Measurements from ENCODE around the gene MSANTD7. TPM values are rescaled to one million over a fixed set of nuclear protein-coding genes. Genes with fewer than 3 reads are reported as not detected.

MSANTD7 gene
- total and polyA plus RNA-seq, 9 of the 15 experiments (the other 6 are each of a cell fraction or from before 2014, with no cell fraction given), result 5.2 to 27.3 (median 23.6) TPM

DNA sequence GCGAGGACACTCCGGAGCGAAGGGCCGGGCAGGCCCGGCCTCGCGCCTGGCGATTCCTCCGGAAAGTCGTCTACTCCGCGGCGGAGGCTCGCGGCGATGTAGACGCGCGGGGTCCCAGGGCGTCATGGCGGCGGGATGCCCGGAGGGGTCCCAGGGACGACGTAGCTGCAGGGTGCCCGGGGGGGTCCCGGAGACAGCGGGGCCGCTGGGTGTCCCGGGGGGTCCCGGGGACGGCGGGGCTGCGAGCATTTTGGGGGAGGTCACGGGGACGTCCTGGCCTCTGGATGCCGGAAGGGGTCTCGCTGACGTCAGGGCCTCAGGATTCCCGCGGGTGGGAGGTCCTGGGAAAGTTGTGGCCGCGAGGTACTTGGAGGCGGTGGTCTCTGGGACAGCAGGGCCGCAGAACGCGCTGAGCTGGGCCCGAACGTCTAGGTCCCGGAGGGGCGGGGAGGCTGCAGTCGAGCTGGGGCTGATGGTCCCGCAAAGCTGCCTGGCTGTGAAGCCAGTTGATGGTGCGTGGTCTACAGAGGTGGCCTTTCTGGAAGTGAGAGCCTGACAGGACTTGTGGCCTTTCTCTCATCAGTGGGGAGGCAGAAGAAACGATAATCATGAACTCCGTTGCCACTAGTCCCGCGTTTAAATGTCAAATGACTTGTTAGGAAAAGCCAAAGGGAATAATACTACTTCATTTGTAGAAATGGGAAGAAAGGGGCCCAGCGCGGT, 637 bp downstream of the MSANTD7 start (continued):
- TF ChIP-seq HMGXB4 (CRISPR knock-in tag; IDR thresholded peaks at IDR 0.05) (0 out of 2 replicates have a peak, but pooled peaks have one; percentile 24), CHD1 (IDR thresholded peaks at IDR 0.05; ENCODE audit: low read length) (peak; percentile 77), RBFOX2 (IDR thresholded peaks at IDR 0.05; ENCODE audit: low read depth, low read length) (peak; percentile 75), RBBP5 (IDR thresholded peaks at IDR 0.05; ENCODE audit: borderline replicate concordance, insufficient read depth, low read length, poor library complexity, severe bottlenecking) (peak; percentile 85), SPI1 (IDR thresholded peaks at IDR 0.05; ENCODE audit: borderline replicate concordance, low read depth, low read length) (no peak), FIP1L1 (IDR thresholded peaks at IDR 0.05; ENCODE audit: low read depth, low read length, poor library complexity, severe bottlenecking) (peak; percentile 42), ZFX (CRISPR knock-in tag; IDR thresholded peaks at IDR 0.05) (peak; percentile 57; the same call in 1 of the 2 replicates), TCFL5 (CRISPR knock-in tag; conservative IDR thresholded peaks at IDR 0.05) (no peak), NKRF (IDR thresholded peaks at IDR 0.05; ENCODE audit: borderline replicate concordance) (0 out of 2 replicates have a peak, but pooled peaks have one; percentile 8), ZSCAN29 (IDR thresholded peaks at IDR 0.05) (peak; percentile 5; the same call in 1 of the 2 replicates)
- TF ChIP-seq, protein P1, sequence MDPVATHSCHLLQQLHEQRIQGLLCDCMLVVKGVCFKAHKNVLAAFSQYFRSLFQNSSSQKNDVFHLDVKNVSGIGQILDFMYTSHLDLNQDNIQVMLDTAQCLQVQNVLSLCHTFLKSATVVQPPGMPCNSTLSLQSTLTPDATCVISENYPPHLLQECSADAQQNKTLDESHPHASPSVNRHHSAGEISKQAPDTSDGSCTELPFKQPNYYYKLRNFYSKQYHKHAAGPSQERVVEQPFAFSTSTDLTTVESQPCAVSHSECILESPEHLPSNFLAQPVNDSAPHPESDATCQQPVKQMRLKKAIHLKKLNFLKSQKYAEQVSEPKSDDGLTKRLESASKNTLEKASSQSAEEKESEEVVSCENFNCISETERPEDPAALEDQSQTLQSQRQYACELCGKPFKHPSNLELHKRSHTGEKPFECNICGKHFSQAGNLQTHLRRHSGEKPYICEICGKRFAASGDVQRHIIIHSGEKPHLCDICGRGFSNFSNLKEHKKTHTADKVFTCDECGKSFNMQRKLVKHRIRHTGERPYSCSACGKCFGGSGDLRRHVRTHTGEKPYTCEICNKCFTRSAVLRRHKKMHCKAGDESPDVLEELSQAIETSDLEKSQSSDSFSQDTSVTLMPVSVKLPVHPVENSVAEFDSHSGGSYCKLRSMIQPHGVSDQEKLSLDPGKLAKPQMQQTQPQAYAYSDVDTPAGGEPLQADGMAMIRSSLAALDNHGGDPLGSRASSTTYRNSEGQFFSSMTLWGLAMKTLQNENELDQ (CRISPR knock-in tag; IDR thresholded peaks at IDR 0.05; ENCODE audit: borderline replicate concordance), result no peak
- TF ChIP-seq, protein P2, sequence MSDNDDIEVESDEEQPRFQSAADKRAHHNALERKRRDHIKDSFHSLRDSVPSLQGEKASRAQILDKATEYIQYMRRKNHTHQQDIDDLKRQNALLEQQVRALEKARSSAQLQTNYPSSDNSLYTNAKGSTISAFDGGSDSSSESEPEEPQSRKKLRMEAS (CRISPR knock-in tag; IDR thresholded peaks at IDR 0.05), result 0 out of 2 replicates have a peak, but pooled peaks have one; percentile 0
- TF ChIP-seq, protein P3, sequence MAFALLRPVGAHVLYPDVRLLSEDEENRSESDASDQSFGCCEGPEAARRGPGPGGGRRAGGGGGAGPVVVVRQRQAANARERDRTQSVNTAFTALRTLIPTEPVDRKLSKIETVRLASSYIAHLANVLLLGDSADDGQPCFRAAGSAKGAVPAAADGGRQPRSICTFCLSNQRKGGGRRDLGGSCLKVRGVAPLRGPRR (CRISPR knock-in tag; IDR thresholded peaks at IDR 0.05), result no peak
- TF ChIP-seq, protein P4, sequence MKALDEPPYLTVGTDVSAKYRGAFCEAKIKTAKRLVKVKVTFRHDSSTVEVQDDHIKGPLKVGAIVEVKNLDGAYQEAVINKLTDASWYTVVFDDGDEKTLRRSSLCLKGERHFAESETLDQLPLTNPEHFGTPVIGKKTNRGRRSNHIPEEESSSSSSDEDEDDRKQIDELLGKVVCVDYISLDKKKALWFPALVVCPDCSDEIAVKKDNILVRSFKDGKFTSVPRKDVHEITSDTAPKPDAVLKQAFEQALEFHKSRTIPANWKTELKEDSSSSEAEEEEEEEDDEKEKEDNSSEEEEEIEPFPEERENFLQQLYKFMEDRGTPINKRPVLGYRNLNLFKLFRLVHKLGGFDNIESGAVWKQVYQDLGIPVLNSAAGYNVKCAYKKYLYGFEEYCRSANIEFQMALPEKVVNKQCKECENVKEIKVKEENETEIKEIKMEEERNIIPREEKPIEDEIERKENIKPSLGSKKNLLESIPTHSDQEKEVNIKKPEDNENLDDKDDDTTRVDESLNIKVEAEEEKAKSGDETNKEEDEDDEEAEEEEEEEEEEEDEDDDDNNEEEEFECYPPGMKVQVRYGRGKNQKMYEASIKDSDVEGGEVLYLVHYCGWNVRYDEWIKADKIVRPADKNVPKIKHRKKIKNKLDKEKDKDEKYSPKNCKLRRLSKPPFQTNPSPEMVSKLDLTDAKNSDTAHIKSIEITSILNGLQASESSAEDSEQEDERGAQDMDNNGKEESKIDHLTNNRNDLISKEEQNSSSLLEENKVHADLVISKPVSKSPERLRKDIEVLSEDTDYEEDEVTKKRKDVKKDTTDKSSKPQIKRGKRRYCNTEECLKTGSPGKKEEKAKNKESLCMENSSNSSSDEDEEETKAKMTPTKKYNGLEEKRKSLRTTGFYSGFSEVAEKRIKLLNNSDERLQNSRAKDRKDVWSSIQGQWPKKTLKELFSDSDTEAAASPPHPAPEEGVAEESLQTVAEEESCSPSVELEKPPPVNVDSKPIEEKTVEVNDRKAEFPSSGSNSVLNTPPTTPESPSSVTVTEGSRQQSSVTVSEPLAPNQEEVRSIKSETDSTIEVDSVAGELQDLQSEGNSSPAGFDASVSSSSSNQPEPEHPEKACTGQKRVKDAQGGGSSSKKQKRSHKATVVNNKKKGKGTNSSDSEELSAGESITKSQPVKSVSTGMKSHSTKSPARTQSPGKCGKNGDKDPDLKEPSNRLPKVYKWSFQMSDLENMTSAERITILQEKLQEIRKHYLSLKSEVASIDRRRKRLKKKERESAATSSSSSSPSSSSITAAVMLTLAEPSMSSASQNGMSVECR (CRISPR knock-in tag; IDR thresholded peaks at IDR 0.05), result 0 out of 2 replicates have a peak, but pooled peaks have one; percentile 17

All from K562 (cell line).